GM21447 (cell line): ENCODE results near the gene PYGL.
"Not testable (repeated sequence)": the region's sequence is repeated elsewhere in the genome, so short reads cannot be mapped to it uniquely, and the experiment has no call there.

Experiments
- ATAC-seq: cut with Tn5 transposase; IDR thresholded peaks from one replicate; pipeline ENCODE4 v1.9.1; 2021; ENCODE audit not compliant: unreplicated experiment

The PYGL gene

DNA sequence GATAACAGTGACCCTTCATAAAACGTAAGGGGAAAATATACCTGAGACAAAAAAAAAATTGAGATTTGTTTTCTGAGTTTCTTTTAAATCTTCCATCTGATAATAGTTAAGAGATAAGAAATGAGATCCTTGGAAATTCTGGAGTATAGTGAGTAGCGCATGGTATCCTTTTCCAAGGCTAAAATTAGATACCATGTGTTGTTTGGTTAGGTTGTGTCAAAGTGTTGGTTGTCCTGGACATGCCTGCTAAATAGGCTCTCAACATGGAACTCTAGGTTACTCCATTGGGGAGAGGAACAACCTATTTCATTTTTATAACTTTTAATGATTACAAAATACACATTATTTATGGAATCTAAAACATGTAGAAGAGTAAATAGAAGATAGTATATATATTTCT lies 14.8 kb downstream of the PYGL start:
- no peak for ATAC-seq

DNA sequence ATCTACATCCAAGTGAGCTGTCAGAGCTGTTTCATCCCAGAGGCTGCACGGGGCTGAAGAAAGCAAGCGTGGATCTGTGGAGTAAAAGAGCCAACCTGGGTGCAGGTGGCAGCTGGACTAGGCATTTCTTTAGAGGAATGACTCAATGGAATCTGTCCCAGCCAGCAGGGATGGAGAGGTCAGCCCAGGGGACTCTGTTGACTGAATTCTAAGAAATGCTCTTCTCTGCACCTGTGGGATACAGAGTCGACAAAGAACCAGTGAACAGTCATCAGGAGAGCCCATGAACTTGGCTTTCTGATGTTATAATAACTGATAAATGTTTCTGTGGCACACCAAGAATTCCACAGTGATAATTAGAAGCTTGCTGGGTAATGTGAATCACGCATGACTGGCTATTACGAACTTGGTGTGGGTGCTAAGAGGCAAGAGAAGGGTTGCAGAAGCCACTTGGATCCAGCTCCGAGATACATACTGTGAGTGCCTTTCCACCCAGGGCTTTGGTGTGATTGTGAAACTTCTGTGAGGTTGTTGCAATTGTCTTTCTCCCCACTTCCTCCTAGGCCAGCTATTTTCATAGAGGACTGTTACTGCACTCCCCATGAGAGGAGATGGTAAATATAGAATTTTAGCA lies 16.2 kb downstream of the PYGL start:
- no peak for ATAC-seq

DNA sequence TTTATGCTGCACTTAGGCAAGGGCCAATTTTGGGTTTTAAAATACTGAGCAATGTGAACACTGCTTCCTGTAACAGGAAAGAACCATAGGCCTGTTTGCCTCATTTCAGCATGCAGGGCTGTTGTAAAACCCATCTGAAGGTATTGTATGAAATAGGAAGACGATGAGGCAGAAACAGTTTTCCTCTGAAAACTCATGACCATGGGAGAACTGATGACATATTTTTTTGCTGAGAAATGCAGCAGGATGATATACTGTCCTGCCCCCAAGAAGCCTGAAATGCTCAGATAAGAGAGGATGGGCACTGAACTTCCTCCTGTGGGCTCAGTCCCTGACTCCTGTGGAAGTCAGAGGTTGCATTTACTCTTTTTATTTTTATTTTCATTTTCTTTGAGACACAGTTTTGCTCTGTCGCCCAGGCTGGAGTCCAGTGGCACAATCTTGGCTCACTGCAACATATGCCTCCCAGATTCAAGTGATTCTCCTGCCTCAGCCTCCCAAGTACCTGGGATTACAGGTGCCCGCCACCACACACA lies 17.4 kb downstream of the PYGL start:
- no peak for ATAC-seq

DNA sequence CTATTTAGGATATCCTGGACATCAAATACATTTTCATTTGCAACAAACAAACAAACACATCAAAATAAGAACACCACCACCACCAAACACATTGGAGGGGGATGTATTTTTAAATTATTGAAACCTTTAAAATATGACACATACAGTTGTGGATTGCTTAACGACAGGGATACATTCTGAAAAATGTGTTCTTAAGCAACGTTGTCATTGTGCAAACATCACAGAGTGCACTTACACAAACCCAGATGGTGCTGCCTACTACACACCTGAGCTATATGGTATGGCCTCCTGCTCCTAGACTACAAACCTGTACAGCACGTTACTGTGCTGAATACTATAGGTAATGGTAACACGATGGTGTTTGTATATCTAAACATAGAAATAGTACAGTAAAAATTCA lies 19.4 kb downstream of the PYGL start:
- no peak for ATAC-seq

DNA sequence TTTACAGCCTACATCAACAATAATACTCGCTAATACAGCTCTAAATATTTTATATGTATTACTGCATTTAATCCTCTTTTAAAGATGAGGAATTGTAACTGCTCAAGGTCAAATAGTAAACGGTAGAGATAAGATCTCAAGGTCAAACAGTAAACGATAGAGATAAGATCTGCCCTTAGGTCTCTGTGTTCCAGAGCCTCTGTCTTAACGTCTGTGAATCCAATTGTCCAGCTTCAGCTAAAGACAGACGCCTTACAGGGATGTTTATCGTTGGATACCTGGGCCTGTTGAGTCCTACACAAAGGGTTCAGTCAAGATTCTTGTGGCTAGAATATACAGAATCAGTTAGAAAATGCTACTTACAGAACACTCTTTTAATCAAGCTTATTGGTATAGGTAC lies 20.0 kb downstream of the PYGL start:
- ATAC-seq, result no peak

DNA sequence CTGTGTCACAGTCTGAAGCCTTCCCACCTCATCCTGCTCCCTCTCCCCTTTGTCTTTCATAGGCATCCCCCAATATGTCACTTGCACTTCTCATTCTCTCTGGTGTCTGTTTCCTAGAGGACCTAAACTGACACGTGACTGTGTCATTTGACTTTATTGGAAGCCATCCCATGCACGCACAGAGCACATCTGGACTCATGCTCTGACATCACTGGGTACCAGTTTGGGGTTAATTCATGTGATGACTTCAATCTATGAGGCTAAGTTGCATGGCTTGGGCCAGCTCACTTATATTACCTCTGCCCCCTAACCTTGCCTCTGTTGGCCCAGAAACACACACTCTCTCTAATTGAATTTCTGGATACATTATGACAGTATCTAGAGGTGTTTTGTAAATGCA lies 21.5 kb downstream of the PYGL start:
- no peak for ATAC-seq

DNA sequence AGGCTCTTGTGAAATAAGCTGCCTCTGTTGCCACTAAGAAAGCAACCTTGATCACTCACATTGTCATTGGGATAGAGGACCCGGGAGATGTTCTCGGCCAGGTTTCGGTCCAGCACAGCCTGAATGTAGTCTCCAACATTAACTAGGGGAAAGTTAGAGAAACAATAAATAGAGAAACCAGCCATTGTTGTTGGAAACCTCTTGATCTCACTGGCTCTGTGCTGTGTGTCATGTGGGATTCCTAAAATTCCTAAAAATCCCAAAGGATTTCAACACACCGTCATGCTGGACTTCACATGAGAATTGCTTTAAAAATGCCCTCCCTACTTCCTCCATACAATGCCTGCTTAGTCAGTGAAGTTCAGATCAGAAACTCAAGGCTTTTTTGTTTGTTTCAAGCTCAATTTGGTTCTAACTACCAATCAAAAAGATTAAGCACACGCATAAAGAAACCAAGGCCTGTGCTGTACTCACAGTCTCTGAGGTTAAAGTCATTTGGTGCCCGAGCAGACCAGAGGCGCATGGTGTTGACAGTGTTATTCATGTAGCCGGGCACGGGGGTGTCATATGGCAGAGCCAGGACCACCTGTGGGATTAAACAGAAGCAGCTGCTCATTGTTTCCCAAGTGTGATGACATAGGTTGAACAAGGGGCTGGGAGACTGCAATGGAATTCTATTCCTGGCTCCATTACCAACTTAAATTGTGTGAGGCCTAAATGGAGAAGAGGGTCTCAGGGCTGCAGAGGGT lies 23.6 kb downstream of the PYGL start:
- no peak for ATAC-seq

DNA sequence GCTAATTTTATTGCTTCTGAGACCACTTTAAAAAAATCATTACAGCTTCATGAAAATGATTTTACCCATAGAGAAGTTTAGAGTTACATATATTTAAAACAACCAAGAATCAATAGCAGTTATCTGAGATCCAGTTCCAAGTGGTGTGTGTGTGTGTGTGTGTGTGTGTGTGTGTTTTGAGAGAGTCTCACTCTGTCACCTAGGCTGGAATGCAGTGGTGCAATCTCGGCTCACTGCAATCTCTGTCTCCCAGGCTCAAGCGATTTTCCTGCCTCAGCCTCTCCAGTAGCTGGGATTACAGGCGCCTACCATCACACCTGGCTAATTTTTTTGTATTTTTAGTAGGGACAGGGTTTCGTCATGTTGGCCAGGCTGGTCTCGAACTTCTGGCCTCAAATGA lies 24.8 kb downstream of the PYGL start:
- ATAC-seq, result not testable (repeated sequence)

DNA sequence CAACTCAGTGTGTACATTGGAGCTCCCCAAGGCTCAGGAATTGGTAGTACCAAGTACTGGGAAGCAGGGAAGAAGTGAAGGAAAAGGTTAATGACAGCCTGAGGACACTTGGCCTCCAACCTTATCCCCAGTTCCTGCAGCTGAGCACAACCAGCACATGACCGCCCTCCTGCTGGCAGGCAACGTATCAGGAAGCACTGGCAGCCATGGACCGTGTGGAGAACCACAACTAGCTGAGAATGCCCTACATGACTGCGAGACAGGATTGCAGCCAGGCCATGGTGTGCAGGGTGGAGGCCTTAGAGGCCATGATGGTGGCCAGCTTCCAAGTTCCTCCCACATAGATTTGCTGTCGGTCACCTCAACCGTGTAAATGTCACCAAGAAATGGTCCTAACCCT lies 26.8 kb downstream of the PYGL start:
- ATAC-seq, result no peak

DNA sequence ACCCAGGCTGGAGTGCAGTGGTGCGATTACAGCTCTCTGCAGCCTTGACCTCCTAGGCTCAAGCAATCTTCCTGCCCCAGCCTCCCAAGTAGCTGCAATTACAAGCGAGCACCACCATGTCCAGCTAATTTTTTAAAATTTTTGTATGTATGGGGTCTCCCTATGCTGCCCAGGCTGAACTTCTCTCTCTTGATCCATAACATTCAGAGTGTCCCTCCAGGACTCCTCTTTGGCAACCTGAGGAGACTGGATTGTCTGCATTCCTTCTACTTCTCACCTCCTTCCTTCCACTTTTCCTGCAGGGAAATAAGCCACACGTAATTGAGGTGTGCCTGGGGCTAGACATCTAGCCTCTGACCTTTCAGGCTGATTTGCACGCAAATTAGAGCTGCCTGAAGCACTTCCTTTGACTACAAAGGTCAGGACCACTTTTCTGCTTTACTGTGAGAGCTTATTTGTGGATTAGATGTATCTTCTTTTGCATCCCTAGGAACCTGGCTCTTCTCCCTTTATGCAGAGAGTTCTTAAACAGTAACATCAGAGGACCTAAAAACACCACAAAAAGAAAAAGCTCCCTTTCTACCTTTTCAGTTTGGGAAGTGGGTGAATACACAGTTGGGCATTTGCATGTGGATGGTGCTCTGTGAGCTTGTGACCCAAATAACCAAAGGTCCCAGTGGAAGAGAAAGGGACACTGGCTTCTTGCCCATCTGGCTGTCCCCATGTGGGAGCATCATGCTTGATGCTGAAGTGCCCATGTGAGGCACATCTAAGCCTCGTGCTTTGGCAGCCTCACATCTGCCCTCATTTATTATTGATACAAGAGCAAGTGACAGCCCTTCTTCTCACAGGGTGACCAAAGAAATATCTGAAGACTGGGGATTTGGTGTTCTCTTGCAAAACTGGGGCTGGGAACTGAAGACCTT lies 33.5 kb downstream of the PYGL start:
- ATAC-seq, result no peak

DNA sequence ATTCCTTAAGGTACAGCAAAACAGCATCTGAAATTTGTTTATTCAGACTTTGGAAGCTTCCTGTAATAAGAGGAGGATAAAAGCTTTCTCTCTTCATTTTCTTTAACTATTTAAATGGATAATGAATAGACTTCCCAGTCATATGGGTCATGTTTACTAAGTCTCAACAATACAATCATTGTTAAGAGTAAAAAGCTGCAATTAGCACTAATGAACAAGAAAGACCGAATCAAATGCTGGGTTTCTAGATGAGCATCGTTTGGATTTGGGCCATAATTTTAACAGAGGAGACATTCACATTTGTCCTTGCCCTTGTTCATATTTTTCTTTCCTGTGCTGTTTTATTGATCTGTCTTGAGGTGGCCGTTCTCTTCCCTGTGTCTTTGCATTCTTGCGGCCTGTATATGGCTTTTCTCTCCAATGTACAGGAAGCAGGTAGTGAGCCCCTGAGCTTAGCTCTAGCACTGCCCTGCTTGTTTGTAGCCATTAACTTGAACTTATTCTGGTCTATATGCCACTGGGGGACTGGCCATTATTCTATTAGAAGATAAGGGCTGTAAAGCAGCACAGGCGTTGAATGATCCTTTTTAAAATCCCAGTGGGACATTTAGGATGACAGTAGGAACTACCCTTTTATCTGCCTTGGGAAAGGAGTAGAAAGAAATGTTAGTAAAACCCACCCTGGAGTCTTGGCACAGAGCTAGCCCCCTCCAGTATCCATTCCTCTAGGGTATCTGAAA lies 37.8 kb downstream of the PYGL start:
- ATAC-seq, result no peak

DNA sequence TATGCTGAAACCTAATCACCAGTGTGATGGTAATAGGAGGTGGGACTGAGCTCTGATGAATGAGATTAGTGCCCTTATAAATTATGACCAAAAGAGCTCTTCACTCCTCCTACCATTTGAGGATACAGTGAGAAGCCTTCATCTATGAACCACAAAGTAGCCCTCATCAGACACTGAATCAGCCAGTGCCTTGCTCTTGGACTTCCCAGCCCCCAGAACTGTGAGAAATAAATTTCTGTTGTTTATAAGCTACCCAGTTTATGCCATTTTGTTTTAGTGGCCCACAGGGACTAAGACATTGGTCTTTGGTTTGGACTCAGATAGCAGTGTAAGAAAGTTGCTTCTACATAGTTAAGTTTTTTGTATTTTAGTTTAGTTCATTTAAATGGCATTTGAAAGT lies 39.6 kb downstream of the PYGL start:
- ATAC-seq, result no peak

DNA sequence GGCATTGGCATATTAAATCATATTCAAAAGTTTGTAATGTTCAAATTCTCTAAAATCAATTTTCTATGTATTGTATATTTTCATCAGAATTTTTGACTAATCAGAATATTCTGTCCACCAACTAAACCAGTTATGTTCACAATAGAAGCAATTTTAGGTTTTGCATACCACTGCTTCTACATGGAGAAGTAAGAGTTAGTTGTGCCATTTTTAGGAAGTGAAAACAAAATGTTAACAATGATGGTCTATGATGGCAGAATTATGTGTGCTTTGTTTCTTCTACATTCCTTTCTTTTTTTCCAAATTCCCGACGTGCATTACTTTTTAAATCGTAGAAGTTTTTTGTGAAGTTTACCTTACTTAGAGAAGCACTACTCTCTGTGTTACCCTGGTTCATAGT lies 42.9 kb downstream of the PYGL start:
- no peak for ATAC-seq

DNA sequence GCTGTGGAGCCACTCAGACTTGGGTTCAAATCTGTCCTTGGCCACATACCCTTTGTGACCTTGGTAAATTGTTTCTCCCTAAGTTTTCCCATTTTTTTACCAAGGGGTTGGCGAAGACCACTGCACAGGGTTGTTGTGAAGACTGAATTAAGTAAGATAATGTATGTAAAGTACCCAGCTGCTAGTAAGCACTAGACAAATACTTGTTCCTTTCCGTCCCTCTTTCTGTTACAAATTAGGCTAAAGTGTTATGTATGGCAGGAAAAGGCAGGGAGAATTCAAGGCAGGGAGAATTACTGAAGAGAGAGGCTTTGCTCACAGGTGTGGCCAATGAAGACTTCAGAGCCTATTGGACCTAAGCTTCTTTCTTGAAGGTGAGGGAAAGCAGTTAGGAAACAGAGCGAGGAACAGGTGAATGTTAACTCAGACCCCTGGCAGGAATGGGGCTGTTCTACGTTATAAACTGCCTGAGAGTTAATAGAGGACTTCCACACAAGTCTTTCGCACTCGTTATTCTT lies 46.6 kb downstream of the PYGL start:
- ATAC-seq, result no peak

DNA sequence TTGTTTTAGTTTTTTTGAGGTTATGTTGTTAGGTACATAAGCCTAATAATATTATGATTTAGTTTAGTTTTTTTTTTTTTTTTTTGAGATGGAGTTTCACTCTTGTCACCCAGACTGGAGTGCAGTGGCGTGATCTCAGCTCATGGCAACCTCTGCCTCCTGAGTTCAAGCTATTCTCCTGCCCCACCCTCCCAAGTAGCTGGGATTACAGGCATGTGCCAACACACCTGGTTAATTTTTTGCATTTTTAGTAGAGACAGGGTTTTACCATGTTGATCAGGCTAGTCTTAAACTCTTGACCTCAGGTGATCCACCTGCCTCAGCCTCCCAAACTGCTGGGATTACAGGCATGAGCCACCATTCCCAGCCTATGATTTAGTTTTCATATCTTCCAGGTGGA lies 47.3 kb downstream of the PYGL start:
- not testable (repeated sequence) for ATAC-seq

DNA sequence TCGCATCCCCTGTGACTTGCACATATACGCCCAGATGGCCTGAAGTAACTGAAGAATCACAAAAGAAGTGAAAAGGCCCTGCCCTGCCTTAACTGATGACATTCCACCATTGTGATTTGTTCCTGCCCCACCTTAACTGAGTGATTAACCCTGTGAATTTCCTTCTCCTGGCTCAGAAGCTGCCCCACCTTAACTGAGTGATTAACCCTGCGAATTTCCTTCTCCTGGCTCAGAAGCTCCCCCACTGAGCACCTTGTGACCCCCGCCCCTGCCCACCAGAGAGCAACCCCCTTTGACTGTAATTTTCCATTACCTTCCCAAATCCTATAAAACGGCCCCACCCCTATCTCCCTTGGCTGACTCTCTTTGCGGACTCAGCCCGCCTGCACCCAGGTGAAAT lies 47.9 kb downstream of the PYGL start:
- not testable (repeated sequence) for ATAC-seq

DNA sequence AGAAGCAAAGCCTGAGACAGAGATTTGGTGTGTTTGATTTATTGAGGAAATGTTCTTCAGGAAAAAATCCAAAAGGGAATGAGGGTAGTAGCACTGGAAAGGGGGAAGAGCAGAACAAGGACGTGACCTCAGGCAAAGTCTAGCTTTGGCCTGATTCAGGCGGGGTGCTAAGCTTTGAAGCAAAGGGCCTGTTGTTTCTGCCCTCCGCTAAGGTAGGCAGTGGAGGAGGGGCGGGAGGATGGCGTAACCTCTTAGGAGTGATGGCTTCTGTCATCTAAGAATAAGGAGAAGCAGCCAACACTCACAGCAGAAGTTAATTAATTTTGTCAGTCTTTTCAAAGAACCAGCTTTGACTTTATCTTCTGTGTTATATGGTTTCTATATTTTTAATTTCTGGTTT lies 52.0 kb downstream of the PYGL start:
- ATAC-seq, result no peak

DNA sequence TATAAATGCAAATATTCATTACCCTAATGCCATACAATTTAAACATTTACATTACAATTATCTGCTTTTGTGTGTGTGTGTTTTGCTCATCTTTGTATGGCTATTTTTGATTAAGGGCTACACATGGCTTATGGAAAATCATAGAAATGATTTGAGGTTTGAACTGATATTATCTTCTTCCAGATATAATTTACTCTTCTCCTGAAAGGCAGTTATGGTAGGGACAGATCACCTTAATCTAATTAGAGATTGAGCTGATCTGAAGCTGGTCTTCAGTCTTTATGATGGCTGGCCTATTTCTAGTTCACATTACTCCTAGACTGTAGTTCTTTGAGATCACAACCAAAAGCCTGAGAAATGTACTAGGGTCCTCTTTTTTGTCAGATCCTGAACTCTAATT lies 56.8 kb downstream of the PYGL start:
- no peak for ATAC-seq

DNA sequence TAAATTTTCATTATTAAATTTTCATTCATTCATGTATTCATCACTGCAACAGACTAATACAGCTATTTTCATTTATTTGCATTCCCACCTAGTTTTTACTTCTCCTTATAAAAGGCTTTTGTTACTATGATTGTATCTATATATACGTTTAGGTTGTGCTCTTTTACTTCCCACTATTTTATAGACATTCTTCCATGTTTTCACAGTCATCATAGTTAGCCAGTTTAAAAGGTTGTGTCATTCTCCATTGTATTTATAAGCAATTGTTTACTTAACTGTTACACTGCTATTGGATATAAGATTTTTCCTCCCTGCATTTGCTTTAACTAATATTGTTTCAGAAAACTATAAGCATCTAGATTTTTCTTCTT lies 60.5 kb downstream of the PYGL start:
- no peak for ATAC-seq

DNA sequence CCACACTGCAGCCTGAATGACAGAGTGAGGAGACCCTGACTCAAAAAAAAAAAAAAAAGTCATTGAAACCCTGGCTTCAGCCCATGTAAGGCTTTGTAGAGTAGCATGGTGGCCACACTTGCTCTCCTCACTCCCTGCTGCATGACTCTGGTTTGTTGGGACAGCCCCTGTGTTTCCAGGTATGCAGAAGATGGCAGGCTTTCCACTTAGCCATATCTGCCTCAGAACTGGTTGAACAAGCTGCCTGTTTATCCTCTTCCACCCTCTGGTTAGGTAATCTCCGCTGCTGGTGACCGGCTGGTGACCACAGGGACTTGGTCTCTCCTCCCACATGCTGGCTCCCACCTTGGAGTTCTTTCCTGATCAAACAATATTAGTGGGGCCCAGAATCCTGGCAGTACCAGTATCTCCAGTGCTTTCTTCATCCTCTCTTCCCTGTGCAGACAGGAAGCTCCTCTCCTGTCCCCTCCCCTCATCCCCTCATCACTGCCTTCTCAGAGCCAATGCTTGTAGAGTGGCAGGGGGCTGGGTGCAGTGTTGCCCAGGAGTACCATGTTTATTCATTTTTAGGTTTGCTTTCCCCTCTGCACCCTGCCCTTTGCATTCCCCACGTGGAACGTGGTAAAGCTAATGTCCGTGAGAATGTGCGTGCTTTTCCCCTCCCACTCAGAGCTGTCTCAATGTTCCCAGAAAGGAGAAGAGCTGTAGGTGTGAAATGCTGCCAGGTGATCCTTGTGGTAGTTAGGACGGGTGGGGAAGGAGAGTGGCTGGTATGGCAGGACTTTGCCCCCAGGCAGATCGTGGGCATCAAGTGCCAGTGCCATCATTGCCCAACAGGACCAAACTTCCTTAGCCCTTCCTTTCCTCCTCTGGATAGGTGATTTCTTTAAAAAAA lies 61.1 kb downstream of the PYGL start:
- ATAC-seq, result no peak
